IPS-18c (cell line): ENCODE results near the gene GPR27.

Experiments
- H3K4me3 ChIP-seq: 2 replicates; pipeline ENCODE4 v1.7.0; 2013; ENCODE audit warnings: low read depth, mild to moderate bottlenecking, low read length, moderate library complexity; ENCODE audit not compliant: insufficient read depth
- H3K9me3 ChIP-seq: one replicate; pipeline ENCODE4 v1.6.1; 2013; ENCODE audit warnings: mild to moderate bottlenecking, low read length, moderate library complexity; ENCODE audit not compliant: control insufficient read depth, insufficient read depth

The GPR27 gene

DNA sequence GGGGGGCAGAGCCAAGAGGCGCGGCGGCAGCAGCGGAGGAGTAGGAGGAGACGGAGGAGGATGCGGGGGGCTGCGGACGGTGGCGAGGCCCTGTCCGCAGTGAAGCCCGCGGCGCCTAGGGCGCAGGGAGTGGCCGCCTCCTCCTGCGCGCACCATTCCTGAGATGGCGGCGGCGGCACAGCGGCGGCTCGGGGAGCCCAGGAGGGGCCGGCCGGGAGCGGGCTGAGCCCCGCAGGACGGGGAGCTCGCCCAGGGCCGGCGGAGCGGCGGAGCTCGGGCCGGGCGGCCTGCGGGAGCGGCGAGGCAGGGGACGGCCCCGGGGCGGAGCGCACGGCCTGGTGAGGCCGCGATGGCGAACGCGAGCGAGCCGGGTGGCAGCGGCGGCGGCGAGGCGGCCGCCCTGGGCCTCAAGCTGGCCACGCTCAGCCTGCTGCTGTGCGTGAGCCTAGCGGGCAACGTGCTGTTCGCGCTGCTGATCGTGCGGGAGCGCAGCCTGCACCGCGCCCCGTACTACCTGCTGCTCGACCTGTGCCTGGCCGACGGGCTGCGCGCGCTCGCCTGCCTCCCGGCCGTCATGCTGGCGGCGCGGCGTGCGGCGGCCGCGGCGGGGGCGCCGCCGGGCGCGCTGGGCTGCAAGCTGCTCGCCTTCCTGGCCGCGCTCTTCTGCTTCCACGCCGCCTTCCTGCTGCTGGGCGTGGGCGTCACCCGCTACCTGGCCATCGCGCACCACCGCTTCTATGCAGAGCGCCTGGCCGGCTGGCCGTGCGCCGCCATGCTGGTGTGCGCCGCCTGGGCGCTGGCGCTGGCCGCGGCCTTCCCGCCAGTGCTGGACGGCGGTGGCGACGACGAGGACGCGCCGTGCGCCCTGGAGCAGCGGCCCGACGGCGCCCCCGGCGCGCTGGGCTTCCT is at the start of gene GPR27:
Gene GPR27 (plus strand): TSS at position 155 of the 909 bp plus-strand sequence. CDS start 195 bp downstream, at position 350.
- H3K9me3 ChIP-seq = no peaks in the 10 kb centered on the region
- H3K4me3 ChIP-seq = peak within 1 kb of the TSS; percentile 69

DNA sequence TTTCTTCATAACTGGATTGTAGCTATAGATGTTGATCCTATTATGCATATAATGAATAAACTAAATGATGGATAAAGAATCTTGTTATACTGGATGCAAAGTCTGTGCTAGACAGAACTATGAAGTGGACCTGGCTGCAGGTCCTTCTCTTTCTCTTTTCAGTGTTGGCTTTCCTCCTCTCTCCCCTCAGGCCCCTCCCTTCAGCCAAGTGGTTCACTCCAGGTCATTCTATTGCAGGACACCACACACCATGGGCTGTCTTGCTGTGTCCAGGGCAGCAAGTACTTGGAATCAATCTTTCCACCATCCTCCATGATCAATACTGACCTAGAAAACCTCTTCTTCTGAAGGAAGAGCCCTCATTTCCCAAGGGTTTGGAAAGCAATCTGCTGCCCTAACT is 48.7 kb upstream of the GPR27 start:
- no peaks in the 10 kb centered on the region for H3K9me3 ChIP-seq
- no peak overlapping the region for H3K4me3 ChIP-seq

- no peak overlapping the region for H3K4me3 ChIP-seq
- H3K9me3 ChIP-seq = no peaks in the 10 kb centered on the region
Measured at GRCh38 chr3:71705681-71706080, 48.0 kb upstream of the GPR27 start.

DNA sequence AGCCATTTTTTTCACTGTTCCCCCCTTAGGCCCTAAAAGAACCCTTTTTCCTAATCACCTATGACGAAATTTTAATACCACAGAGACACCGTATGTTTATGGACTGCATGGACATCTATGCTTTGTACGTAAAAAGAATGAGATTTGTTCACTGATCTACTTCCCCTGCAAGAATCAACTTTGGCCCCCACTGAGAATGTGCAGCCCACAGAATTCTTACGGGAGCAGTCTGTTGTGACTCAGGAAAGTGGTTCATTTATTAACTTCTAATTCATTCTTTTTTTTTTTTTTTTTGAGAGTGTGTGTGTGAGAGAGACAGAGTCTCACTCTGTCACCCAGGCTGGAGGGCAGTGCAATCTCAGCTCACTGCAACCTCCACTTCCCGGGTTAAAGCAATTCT is 46.1 kb upstream of the GPR27 start:
- Histone ChIP-seq H3K4me3 (no peak overlapping the region), H3K9me3 (no peaks in the 10 kb centered on the region)

DNA sequence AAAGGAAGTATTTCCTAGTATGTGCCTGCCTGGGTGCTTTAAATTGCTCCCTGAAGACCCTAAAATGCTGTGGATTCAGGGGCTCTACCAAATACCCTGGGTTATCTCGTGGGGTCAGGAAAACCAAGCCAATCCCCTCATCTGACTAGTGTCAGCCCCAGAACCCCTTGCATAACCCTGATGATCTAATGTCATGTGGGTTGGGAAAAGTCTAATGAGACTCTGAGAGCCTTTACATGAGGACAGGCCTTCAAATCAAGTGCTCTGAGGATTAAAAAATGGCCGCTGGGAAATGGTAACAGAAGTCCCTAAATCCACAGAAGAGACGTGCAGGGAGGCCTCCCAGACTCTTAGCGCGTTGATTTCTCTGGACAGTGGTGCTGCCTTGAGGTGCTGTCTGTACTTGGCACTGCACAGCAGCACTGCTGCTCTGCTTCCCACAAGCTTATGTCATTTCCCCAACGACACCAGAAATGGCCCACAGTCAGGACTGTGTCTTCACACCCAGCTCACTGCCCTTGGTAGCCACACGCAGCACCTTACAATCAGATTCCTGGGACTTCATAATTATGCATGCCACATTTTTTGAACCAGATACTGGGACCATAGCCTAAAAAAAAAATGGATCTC is 45.1 kb upstream of the GPR27 start:
- Histone ChIP-seq H3K4me3 (no peak overlapping the region), H3K9me3 (no peaks in the 10 kb centered on the region)

- Histone ChIP-seq H3K9me3 (no peaks in the 10 kb centered on the region), H3K4me3 (no peak overlapping the region)
Measured at GRCh38 chr3:71709908-71710511, 43.6 kb upstream of the GPR27 start.

- no peaks in the 10 kb centered on the region for H3K9me3 ChIP-seq
- no peak overlapping the region for H3K4me3 ChIP-seq
Measured at GRCh38 chr3:71710906-71711494, 42.7 kb upstream of the GPR27 start.

DNA sequence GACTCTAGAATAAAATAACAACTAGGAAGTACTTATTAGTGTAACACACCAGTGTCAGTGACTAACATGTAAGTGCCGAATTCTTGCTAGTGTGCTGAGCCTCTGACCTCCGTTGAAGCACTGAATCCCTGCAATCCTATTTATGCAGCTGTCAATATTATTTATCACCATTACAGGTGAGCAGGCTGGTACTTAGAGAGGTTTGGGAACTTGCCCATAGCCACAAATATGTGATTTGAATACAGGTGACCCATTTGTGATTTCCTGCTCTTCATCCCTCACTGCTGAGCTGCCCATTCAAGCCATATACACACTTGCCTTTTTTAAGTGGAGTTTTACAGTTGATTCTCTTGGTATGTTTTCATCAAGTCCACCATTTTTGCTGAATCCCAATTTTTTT is 40.6 kb upstream of the GPR27 start:
- H3K4me3 ChIP-seq = no peak overlapping the region
- no peaks in the 10 kb centered on the region for H3K9me3 ChIP-seq

DNA sequence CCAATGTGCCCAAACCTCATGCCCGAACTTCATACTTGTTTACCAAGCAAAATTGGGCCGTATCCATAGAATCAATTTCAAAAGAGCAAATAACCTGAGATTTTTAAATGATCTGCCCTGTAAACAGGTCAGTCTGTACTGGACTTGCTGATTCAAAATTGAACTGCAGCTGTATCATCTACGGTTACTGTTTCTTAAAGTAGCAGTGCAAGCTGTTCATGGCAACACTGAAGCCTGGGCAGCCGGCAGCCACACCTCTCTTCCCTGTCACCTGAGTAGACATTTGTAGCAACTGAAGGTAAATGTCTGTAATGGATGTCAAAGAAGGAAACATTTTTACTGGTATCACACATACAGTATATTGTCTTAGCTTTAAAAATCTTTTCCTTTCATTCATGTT is 39.1 kb upstream of the GPR27 start:
- Histone ChIP-seq H3K4me3 (no peak overlapping the region), H3K9me3 (no peaks in the 10 kb centered on the region)

GRCh38 chr3:71718072-71718471 is 35.6 kb upstream of the GPR27 start:
- Histone ChIP-seq H3K4me3 (no peak overlapping the region), H3K9me3 (no peaks in the 10 kb centered on the region)

DNA sequence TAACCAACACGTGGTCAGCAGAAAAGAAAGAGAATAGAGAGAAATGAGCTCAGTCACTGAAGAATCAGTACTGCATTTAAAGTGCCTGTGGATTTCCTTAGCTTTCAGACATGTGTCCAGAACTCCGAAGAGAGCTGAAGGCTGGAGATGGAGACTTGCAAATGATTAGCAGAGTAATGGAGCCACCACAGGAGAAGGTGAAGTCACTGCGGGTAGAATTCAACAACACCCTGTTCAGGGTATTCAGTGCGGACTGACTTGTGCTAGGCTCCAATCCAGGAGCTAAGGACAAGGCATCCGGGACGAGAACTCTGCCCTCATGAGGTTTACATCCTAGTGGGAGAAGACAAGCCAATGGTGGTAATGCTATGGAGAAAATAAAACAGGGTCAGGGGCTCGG is 32.7 kb upstream of the GPR27 start:
- Histone ChIP-seq H3K9me3 (no peaks in the 10 kb centered on the region), H3K4me3 (no peak overlapping the region)

- Histone ChIP-seq H3K4me3 (no peak overlapping the region), H3K9me3 (no peaks in the 10 kb centered on the region)
Measured at GRCh38 chr3:71721651-71722157, 32.0 kb upstream of the GPR27 start.

- no peaks in the 10 kb centered on the region for H3K9me3 ChIP-seq
- H3K4me3 ChIP-seq = no peak overlapping the region
Measured at GRCh38 chr3:71722693-71723092, 31.0 kb upstream of the GPR27 start.

GRCh38 chr3:71723452-71724170 is 30.0 kb upstream of the GPR27 start:
- Histone ChIP-seq H3K9me3 (no peaks in the 10 kb centered on the region), H3K4me3 (no peak overlapping the region)

DNA sequence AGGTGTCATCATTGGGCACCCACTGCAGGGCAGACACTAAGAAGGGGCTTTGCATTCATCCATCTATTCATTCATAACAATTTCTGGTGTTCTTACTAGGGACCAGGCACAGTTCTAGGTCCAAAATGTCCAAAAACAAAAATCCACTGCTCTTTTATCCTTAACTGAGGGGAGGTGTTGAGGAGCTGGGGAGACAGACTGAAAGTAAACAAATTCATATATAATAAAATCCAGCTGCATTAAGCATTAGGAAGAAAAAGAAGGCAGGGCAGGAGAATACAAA is 29.5 kb upstream of the GPR27 start:
- peak overlapping the region; percentile 74; the same call in 1 of the 2 replicates for H3K4me3 ChIP-seq
- H3K9me3 ChIP-seq = no peaks in the 10 kb centered on the region

DNA sequence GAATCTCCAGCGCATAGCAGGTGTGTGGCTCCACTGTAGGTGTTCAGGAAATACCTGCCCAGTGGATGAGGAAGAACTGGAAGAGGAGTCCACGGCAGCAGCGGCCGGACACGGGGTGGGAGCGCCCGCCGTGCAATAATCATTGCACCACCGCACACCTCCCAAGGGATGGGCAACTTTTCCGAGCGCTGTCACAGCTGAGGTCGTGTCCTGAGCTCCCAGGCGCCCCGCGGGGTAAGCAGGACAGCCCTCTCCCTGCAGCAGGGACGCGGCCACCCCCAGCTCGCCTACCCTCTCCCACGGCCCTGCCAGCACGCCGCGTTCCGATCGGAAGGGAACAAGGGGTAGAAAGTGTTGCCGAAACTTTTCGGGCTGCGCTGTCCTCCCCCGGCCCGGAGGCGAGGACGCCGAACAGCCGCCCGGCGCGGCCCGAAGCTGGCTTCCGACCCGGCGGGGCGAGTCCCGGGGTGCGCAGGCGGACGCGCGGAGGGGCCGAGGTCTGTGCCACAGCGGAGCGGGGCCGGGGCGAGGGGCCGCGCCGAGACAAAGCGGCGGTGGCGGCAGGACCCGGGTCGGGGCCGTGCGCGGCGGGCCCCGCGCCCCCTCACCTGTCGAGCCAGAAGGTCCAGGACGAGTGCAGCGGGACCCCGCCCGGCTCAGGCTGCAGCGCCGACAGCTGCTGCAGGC is 28.9 kb upstream of the GPR27 start:
- Histone ChIP-seq H3K9me3 (no peaks in the 10 kb centered on the region), H3K4me3 (peak overlapping the region; percentile 74)
